B cell (primary cell): Measurements from ENCODE around the gene SPTY2D1. TPM values are rescaled to one million over a fixed set of nuclear protein-coding genes. Genes with fewer than 3 reads are reported as not detected.

Experiments
- ATAC-seq: fragments of 200-7000 bp; cut with Tn5 transposase; one replicate; pipeline ENCODE4 v1.10.0; 2021; ENCODE audit warnings: low read depth, mild to moderate bottlenecking, moderate number of reproducible peaks, moderate library complexity
- CTCF ChIA-PET: fragments of 350-600 bp; sonication (Branson Sonifier 250); formaldehyde crosslinking; loops from one replicate; lab custom pipeline; 2021; ENCODE audit warnings: antibody characterized with exemption, inconsistent platforms; lab: Charles Lee
- POLR2A ChIA-PET: fragments of 350-600 bp; sonication (Branson Sonifier 250); formaldehyde crosslinking; loops from one replicate; lab custom pipeline; 2021; ENCODE audit warnings: antibody characterized with exemption; lab: Charles Lee
- DNase-seq: peaks from one replicate; pipeline ENCODE4 v3.0.0; 2013
- H2AFZ ChIP-seq: 2 replicates; pipeline ENCODE4 v1.6.1; 2012; ENCODE audit warnings: mild to moderate bottlenecking, low read depth, low read length; ENCODE audit not compliant: insufficient read depth, poor library complexity, severe bottlenecking
- H3K27ac ChIP-seq, 2 donors: 1 replicate in 1 of 2; 2 replicates in 1 of 2; pipeline ENCODE4 v1.5.1; 2012 to 2013; ENCODE audit warnings: low read length in 2 of 2, mild to moderate bottlenecking in 2 of 2, moderate library complexity in 1 of 2
- H3K27me3 ChIP-seq, 4 experiments: fragments of 200-600 bp in 1 of 4; sonication (generic) in 1 of 4; replicated peaks in 1 of 4; 1 replicate in 2 of 4; 2 replicates in 2 of 4; pipeline versions ENCODE4 v1.6.1 to v1.7.0; 2013 to 2016; ENCODE audit warnings: low read length in 3 of 4, mild to moderate bottlenecking in 2 of 4, mixed read lengths in 1 of 4, moderate library complexity in 1 of 4; ENCODE audit not compliant: insufficient read depth in 4 of 4, control insufficient read depth in 3 of 4; ENCODE audit errors: control extremely low read depth in 1 of 4
- H3K36me3 ChIP-seq, 2 experiments: replicated peaks in 1 of 2; 1 replicate in 1 of 2; 2 replicates in 1 of 2; pipeline versions ENCODE4 v1.6.1 to v1.7.1; 2013; ENCODE audit warnings: low read length in 1 of 2; ENCODE audit not compliant: insufficient read depth in 2 of 2, control insufficient read depth in 1 of 2; ENCODE audit errors: control extremely low read depth in 1 of 2, extremely low read depth in 1 of 2
- H3K4me1 ChIP-seq, 2 donors: fragments of 200-600 bp in 1 of 2; sonication (generic) in 1 of 2; 1 replicate in 1 of 2; 2 replicates in 1 of 2; pipeline versions ENCODE4 v1.5.1 to v1.6.1; 2013 to 2017; ENCODE audit warnings: low read length in 2 of 2; ENCODE audit not compliant: control insufficient read depth in 2 of 2, insufficient read depth in 2 of 2
- H3K4me2 ChIP-seq: replicated peaks from 2 replicates; pipeline ENCODE3; 2012; ENCODE audit warnings: mild to moderate bottlenecking, low read depth, low read length; ENCODE audit not compliant: poor library complexity, severe bottlenecking
- H3K4me3 ChIP-seq, 5 experiments: fragments of 200-600 bp in 1 of 5; sonication (generic) in 1 of 5; 1 replicate in 3 of 5; 2 replicates in 2 of 5; pipeline versions ENCODE4 v1.5.1 to v1.7.0; 2011 to 2016; ENCODE audit warnings: low read length in 4 of 5, mild to moderate bottlenecking in 4 of 5, low read depth in 2 of 5, control low read depth in 1 of 5, moderate library complexity in 1 of 5; ENCODE audit not compliant: insufficient read depth in 1 of 5; ENCODE audit errors: control extremely low read depth in 1 of 5, extremely low read depth in 1 of 5
- H3K79me2 ChIP-seq: fragments of 200-600 bp; sonication (generic); one replicate; pipeline ENCODE4 v1.6.0; 2016; ENCODE audit warnings: low read length; ENCODE audit not compliant: control insufficient read depth, insufficient read depth
- H3K9ac ChIP-seq: fragments of 200-600 bp; sonication (generic); 2 replicates; pipeline ENCODE4 v1.6.1; 2017; ENCODE audit warnings: mild to moderate bottlenecking, low read length, moderate library complexity
- H3K9me3 ChIP-seq, 3 donors: one replicate each; pipeline versions ENCODE4 v1.6.1 to v1.7.1; 2013; ENCODE audit warnings: low read length in 2 of 3; ENCODE audit not compliant: control insufficient read depth in 2 of 3, insufficient read depth in 1 of 3; ENCODE audit errors: control extremely low read depth in 1 of 3
- H4K20me1 ChIP-seq: 2 replicates; pipeline ENCODE4 v1.6.0; 2012; ENCODE audit warnings: mild to moderate bottlenecking, low read length; ENCODE audit not compliant: insufficient read depth, control insufficient read depth, poor library complexity, severe bottlenecking
- H3K27ac Mint-ChIP-seq: one replicate; pipeline ENCODE4 v1.8.0; 2021; ENCODE audit warnings: mixed read lengths
- H3K27me3 Mint-ChIP-seq: one replicate; pipeline ENCODE4 v1.8.0; 2021; ENCODE audit warnings: mixed read lengths
- H3K4me1 Mint-ChIP-seq: one replicate; pipeline ENCODE4 v1.8.0; 2021; ENCODE audit warnings: mixed read lengths
- H3K4me3 Mint-ChIP-seq: one replicate; pipeline ENCODE4 v1.8.0; 2021; ENCODE audit warnings: mixed read lengths
- H3K9me3 Mint-ChIP-seq: one replicate; pipeline ENCODE4 v1.8.0; 2022; ENCODE audit warnings: mixed read lengths; ENCODE audit not compliant: insufficient read depth
- CTCF ChIP-seq: fragments of 200-600 bp; IDR thresholded peaks from one replicate; pipeline ENCODE4 v1.8.0; 2022; ENCODE audit warnings: antibody characterized with exemption, mild to moderate bottlenecking
- EZH2 ChIP-seq: IDR thresholded peaks from 2 replicates; pipeline ENCODE4 v1.6.1; 2012; ENCODE audit warnings: borderline replicate concordance, low read depth, mild to moderate bottlenecking, moderate library complexity, low read length; ENCODE audit not compliant: insufficient read depth, poor library complexity, severe bottlenecking
- WGBS: methylation state at CpG from one replicate; pipeline ENCODE4 v1.1.5; 2013; ENCODE audit warnings: missing lambda C conversion rate; ENCODE audit not compliant: insufficient coverage; 5-methylcytosine and 5-hydroxymethylcytosine counted together
- intact Hi-C: fragments of 100-400 bp; cut with micrococcal nuclease; formaldehyde crosslinking; loops from one replicate; pipeline ENCODE4 v1.10.0; 2022
- polyA plus RNA-seq: library from polyadenylated mRNA; depleted of rRNA; stranded (reverse); fragments of >200 nt; gene quantifications from 2 replicates; pipeline ENCODE4 v1.2.3, GENCODE V29; 2012
- total RNA-seq, 2 donors: library from RNA; stranded (reverse); fragments of 120-200 nt in 1 of 2; gene quantifications; 1 replicate in 1 of 2; 2 replicates in 1 of 2; pipeline versions ENCODE4 v1.2.3 to v1.2.4, GENCODE V29; 2013 to 2022

SPTY2D1 gene
- total and polyA plus RNA-seq, 2 donors (not counting 1 experiment from before 2014, with no cell fraction given) = 4.7 to 17.8 TPM

- Mint-ChIP-seq H3K27ac (peak overlapping the region; percentile 98), H3K9me3 (no peaks in the 10 kb centered on the region), H3K27me3 (peaks cover 8% of the 10 kb centered on the region), H3K4me3 (peak overlapping the region; percentile 99), H3K4me1 (peaks cover 28% of the 10 kb centered on the region)
- ChIA-PET POLR2A (interaction anchor here (0.6 to 2.0 kb wide), 4 partner anchors 45 to 1144 kb away, joined by 3 to 5 read pairs (median 4); partner anchors contain the start of gene UEVLD), CTCF (interaction anchor here (1.2 to 2.6 kb wide), 7 partner anchors 13 to 518 kb away, joined by 3 to 11 read pairs (median 4); partner anchors contain the start of gene TSG101)
- intact Hi-C loops = loop anchor here (1.0 to 5.0 kb wide), 8 partner anchors 45 to 1729 kb away; partner anchors contain the start of genes GTF2H1, HPS5, HTATIP2 and RPS13
- Histone ChIP-seq H3K9me3 (no peaks in the 10 kb centered on the region), H4K20me1 (peaks cover 24% of the 10 kb centered on the region), H3K79me2 (peaks cover 63% of the 10 kb centered on the region), H3K27me3 (no peaks in the 10 kb centered on the region), H3K36me3 (no peaks in the 10 kb centered on the region), H3K4me3 (peak overlapping the region; percentile 64 to 95 (median 91)), H3K4me2 (peak overlapping the region; percentile 97), H2AFZ (peak overlapping the region; percentile 95), H3K4me1 (peaks cover 14 to 16% of the 10 kb centered on the region in 2 donors), H3K9ac (peak overlapping the region; percentile 83), H3K27ac (peak overlapping the region; percentile 75 to 97)
- peak; percentile 29 for DNase-seq
- TF ChIP-seq EZH2 = no peak
- TF ChIP-seq CTCF = no peak
- no peak for ATAC-seq
- 9% methylated on average over 28 of the region's 31 CpGs for WGBS
Observed at GRCh38 chr11:18633256-18634139, 644 bp downstream of the SPTY2D1 start.
